GM04504 (cell line): ENCODE measurements around the gene LGALS9.
"Not testable (repeated sequence)": the region's sequence is repeated elsewhere in the genome, so short reads cannot be mapped to it uniquely, and the experiment has no call there.

ENCODE experiments used
- DNase-seq: peaks from one replicate; pipeline ENCODE4 v3.0.0-alpha.2; 2012; ENCODE audit warnings: low read depth

The LGALS9 gene

DNA sequence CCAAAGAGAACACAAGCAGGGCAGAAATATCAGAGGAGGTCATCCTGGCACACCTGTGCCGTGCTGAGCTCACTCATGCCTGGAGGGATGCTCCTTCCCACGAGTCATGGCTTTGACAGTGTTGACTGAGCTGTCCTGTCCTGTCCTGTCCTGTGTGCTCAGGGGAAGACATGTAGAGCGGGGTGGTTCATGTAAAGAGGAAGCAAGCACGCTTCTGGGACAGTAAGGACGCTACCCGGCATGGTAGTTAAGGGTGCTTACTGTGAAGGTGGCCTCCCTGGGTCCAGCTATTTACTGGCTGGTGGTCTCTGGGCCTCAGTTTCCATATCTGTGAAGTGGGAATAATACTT is 398 bp downstream of the LGALS9 start:
- no peak for DNase-seq

DNA sequence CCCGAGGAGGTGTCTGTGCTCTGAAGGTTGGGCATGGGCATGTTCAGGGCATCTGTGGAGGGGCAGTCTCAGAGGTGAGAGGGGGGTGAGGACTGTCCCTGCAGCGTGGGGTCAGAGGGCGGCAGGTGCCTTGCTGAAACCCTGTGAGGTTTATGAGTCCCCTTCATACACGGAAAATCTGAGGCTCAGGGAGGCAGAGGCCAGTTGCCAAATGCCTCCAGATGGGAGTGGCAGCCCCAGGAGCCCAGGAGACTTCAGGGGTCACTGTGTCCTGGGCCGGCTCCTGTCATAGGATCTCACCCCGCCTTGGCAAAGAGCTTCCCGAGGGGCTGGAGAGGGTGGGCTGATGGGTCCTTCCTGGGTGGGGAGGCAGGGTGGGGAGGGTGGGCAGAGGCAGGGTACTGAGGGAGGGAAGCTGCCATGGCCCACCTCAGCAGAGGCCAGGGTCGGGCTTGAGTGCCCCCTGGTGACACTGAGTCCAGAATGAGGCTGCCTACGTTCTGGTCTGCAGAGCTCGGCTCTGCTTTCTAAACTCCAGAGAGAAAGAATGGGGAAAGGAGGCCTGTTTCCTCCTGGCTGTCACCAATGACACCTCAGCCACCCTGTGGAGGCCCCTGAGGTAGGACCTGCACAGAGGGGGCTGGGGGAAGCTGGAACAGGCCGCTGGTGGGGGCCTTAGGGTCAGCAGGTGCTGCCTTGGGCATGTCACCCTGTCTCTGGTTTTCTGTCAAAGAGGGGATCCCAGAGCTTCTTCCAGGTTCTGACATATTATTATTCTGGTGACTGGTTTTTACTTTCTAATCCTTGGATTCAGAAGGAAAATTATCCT is 1.1 kb downstream of the LGALS9 start:
- no peak for DNase-seq

DNA sequence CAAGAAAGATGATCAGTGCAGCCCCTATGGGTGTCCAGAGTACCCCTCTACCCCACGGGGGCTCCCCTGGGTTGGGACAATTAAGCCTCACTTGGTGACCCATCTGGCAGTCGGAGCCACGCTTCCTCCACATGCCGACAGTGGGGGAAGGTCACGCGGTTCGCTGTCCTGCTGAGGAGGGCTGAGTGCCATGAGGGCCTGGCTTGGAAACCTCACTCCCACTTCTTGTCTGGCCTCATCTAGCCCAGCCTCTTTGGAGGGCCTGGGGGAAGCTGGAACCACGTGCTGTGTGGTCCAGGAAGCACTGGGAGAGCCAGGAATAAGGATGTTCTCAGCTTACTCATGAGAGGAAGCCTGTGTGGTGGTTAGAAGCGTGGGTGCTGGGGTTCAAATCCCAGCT is 1.8 kb downstream of the LGALS9 start:
- DNase-seq = peak; percentile 60

DNA sequence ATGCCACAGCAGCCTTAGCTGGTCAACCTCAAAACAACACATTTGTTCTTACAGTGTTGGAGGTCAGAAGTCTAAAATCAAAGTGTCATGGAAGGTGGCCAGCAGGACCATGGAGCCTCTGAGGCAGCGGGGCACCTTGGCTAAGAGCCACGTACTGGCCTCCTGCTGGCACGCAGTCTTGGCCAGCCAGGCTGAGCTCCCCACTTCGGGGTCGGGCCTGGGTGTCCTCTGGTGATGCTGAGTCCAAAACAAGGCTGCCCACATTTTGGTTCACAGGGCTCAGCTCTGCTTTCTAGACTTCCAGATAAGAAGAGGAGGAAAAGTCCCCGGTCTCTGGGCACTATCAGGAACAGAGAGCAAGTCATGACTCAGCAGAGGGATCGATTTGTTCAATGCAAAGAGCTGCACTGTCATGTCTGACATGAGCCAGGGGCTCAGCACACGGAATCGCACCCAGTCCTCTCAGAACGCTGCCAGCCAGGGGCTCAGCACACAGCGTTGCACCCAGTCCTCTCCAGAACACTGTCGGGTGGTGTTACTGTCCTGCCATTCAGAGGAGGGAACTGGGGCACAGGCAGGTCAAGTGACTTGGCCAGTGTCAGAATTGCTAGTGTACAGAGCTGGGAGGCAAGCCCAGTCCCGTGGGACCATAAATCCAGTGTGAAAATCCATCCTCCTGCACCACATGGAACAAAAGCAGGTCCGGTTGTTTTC is 2.5 kb downstream of the LGALS9 start:
- DNase-seq = no peak

DNA sequence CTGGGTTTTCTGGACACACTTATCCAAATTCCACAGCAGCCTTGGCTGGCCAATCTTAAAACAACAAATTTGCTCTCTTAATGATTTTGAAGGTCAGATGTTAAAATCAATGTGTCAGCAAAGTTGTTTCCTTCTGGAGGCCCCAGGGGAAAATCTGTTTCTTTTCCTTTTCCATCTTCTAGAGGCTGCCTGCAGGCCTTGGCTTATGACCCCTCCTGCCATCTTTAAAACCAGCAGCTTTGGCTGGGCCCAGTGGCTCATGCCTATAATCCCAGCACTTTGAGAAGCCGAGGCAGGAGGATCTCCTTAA is 3.0 kb downstream of the LGALS9 start:
- no peak for DNase-seq

DNA sequence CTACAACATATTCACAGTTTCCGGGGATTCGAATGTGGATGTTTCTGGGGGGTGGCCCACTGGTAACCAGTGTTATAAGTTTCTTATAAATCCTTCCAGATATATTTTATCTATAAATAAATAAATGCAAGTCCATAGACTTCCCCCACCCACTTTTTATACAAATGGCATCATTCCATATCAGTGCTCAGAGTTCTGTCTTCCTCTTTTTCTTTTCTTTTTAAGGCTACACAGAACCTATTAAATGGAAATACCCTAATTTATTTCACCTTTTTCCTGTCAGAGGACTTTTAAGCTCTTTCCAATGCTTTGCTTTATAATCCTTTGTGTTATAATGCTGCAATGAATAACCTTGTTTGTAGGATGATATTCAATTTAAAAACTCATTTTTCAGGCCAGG is 3.8 kb downstream of the LGALS9 start:
- no peak for DNase-seq

DNA sequence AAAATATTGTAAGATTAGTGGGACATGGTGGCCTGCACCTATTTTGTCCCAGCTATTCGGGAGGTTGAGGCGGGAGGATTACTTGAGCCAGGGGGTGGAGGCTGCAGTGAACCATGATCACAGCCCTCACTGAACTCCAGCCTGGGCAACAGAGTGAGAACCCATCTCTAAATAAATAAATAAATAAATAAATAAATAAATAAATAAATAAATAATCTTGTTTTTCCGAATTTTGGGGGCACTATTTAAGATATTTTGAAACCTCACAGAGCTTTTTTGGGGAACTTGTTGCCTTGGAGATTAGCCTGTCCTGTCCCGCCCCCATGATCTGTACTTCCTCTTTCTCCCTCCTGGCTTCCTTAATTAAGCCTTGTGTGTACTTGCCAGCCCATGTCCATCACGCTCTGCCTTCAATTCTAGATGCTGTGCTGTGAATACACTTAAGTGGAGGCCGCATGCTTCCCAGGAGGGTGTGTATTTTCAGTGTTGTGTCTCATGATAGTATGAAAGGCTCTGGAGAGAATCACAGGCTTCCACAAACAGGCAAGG is 4.4 kb downstream of the LGALS9 start:
- DNase-seq = no peak

DNA sequence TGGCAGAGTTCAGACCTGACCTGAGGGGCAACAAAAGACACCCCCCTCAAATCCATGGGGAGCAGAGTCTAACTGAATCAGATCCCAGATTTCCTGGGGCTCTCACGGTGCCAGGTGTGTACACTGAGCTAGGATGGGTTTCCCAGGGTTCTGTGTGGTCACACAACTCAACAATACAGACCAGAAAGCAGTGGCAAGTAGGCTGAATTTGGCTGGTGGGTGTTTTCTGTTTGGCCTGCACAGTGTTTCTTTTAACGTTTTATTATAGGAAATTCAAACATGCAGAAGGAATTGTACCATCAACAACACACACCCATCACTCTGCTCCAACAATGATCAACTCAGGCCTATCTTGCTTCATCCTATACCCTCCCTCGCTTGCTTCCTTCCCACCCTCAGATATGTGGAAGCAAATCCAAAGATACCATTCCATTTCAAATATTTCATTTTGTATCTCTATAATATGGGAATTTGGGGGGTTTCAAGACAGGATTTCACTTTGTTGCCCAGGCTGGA is 5.1 kb downstream of the LGALS9 start:
- not testable (repeated sequence) for DNase-seq

DNA sequence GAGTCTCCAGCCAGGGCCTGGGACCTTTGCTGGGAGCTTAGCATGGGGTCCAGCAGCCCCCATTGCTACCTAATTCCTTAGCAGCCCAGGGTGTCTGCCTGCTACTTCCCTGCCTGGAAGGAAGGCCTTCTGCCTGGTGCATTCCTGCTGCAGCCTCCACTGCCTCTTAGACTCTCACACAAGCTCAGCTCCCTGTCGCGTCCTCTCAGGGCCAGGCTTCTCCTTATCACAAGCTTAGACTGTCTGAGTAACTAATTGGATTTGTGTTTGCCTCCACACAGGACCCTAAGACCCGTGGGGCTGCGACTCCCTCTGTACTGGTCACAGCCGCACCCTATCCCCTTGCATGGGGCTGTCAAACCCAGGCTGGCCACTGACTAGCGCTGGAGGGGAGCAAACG is 6.8 kb downstream of the LGALS9 start:
- DNase-seq = not testable (repeated sequence)

DNA sequence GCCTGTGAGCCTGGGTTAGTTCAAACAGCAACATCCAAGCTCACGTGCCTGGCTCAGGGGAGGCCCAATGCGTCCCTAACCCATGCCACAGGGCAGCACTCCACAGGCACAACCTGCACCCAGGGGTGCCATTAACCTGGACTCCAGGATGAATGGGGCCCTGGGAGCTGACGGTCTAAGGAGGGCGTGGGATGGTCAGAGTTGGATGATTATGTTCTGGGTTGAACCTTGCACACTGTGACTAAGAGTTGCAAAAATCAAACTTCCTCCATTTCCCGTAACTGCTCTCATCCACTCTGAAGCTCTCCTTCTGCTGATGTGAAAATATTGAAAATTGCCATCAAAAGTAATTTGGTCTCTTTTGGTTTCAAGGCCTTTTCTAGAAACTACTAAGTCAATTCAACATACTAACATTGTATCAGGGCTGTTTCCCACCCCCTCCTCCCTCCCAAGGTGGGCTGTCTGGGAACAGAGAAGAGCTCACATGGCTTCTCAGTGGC is 7.5 kb downstream of the LGALS9 start:
- DNase-seq = not testable (repeated sequence)

DNA sequence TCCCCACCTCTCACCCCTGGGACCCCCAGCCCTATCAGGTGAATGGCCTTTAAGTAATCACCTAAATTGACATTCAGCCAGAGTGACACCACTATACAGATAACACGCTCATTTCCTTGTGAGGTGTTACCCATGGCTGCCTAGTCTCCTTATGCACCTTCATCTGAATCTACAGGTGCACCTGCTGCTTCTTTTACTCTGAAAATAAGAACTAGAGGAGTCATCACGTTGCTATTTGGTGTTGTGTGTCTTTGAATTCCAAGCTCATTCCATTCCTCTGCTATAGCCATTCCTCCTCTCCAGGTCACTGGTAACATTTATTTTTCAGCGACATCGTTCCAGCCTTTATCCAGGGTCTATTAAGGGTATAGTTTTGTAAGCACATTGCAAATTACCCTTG is 9.8 kb downstream of the LGALS9 start:
- DNase-seq = no peak

DNA sequence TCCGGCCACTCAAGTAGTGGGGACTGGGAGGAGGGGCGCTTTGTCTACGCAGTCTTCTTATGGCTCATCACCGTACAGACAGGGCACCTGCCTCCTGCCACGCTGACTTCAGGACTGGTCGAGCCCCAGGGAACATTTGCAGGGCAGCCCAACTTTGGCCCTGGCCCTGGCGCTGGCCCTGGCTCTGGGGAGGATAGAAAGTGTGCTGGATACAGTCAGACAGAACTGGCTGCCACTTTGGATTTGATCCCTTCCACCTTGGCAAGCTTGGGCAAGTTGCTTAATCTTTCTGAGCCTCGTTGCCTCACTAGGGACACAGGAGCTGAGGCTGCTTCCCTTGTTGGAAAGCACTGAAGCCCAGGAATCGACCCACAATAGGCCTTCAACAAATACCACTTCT is 13.6 kb downstream of the LGALS9 start:
- no peak for DNase-seq

DNA sequence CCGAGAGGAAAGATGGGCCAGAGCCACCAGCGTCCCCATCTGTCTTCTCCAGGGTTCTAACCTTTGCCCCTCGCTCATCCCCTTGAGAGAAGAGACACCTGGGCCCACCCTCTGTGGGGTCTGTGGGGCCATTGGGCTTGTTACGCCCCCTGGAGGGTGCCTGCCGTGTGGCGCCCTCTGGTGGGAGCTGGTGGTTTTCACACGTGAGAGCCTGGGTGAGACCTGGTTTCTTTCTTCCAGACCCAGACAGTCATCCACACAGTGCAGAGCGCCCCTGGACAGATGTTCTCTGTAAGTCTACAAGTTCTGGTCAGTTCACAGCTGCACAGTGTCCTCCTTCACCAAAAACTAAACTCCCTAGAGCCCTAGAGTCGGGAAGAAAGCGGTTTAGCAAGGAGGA is 14.6 kb downstream of the LGALS9 start:
- DNase-seq = not testable (repeated sequence)

DNA sequence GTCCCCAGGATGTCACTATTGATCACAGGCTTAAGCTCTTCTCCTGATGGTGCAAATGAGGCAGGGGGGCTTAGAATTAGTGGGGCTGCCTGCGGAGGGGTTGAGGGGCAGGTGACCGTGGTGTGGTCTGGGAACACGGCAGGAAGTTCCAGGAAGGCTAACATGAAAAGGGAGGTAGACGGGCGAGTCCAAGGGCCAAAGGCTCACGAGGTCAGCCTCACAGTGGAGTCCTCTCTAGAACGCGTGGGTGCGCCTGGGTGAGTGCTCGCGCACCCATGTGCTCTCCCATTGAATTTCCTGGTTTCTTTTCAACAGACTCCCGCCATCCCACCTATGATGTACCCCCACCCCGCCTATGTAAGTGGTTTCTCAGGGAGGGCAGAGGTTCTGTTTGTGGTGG is 15.2 kb downstream of the LGALS9 start:
- no peak for DNase-seq

DNA sequence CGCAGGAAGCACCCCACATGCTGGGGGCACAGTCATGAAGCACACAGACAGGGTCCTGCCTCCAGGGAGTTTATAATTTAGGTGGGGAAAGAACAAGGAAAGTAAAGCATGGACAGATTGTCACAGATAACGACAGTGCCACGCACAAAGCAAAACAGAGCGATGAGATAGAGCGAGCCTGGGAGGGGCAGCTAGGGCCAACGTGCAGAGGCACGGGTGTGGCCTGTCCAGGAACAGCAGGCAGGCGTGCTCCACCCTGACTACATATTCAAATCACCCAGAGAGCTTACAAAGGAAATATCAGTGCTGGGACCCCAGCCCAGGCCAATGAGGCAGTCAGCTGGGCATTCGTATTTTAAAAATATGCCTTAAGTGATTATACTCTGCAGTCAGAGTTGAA is 16.8 kb downstream of the LGALS9 start:
- no peak for DNase-seq

DNA sequence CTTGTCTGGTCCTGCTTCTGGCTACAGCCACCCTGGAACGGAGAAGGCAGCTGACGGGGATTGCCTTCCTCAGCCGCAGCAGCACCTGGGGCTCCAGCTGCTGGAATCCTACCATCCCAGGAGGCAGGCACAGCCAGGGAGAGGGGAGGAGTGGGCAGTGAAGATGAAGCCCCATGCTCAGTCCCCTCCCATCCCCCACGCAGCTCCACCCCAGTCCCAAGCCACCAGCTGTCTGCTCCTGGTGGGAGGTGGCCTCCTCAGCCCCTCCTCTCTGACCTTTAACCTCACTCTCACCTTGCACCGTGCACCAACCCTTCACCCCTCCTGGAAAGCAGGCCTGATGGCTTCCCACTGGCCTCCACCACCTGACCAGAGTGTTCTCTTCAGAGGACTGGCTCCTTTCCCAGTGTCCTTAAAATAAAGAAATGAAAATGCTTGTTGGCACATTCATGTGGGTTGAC is 18.2 kb downstream of the LGALS9 start:
- DNase-seq = not testable (repeated sequence)

DNA sequence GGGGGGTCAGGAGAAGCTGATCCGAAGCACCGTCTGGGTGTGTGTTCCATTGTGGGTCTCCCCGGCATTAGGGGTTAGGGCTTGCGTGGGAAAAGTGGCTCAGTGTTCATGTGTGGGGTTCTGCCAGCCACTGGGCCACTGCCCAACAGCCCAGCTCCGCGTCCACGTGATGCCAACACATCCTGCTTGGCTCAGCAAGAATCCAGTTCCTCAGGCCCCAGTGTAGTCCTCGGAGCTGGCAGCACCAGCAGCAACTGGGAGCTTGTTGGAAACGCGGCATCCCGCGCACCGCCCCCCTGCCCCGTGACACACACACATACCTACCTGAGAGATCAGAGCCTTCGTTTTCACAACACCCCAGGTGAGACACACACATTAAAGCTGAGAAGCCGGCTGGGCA is 18.9 kb downstream of the LGALS9 start:
- DNase-seq = no peak

DNA sequence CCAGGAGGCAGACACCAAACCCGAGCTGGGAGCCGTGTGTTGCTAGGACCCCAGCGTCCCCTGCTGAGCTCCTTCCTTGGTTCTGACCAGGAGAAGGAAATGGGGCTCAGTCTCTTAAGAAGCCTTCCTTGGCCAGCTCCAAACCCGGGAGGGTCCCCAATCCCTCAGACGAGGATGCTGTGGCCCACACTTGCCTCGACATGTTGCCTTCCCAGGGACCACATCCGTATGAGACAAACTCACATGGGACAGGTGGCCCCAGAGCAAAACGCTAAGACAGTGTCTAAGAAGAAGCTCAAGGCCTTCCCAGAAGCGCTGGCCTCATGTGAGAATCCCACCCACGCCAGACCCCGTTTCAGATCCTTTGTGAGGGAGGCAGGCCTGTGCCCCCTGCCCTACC is 19.8 kb downstream of the LGALS9 start:
- DNase-seq = no peak

DNA sequence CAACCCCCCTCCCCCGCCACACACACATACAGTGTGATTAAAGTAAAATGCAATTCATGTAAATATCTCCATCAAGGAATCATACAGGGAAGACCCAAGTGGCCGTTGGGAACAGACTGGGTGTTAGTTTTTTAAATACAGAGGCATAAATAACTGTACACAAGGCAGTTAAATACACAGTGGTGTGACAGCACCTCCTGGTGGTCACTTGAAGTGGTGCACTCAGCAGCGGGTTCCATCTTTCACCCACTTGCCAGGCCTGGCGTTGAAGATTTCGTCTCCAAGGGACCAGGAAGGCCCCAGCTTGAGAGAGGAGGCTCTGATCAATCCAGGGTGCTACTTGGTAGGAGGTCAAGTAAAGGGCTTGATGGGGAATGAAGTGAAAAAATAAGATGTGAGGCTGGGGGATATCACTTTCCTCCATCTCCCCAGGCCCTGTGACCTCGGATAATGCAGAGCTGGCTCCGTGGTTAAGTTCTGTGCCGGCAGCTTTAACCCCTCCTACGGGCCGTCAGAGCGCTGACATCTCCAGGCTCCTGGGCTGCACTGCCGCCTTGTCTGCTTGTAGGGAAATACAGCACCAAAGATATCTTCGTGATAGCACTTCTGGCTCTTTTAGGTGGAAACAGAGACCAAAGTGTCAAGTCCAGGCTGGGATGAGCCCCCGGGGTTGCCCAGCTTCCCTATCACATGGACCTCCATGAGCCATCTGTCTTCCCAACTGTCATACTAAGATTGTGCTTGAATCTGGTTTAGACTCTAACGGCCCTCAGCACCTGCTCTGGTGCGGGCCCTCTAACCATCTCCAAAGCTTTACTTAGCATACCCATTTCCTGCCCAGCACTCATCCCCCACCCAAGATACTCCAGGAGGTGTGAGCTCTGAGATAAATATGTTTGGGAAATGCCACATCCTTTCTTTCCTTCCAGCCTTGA is 20.7 kb downstream of the LGALS9 start:
- DNase-seq = no peak

DNA sequence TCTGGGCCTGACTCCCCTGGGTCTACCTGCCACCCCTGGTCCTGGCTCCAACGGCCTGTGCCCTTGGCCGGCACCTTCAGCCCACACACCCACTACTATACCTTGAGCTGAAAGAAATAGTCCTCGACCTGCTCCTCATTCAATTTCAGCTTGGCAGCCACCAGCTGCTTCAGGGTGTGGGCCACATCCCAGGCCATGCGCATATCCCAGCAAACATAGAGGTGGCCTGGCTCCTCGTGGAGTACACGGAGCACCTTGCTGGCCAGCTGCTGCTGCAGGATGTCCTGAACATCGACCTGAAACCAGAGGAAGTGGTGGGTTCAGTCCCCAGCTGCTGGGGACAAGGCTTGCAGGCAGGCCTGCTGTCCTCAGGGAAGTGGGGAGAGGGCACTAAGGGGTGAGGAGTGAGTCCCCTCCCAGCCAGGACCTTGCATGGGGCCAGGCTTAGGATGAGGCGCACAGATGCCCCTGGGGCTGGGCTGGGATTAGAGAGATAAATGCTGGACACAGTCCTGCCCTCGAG is 22.5 kb downstream of the LGALS9 start:
- DNase-seq = not testable (repeated sequence)

DNA sequence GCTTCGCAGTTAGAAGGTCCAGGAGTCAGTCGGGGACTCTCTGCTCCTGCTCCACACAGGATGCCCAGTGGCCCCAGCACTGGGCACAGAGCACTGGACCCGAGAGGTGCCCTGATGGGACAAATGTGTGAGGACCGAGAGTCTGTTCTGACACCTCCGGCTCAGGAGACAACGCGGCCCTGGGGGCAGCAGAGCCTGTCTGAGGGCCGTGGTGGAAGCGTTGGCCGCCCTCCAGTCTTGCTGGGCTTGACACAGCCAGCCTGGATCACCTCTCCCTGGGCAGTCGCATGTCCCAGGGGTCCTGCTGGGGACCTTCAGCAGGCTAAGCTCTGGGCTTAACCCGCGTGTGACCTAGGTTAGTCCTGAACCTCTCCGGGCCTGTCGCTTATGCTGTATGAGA is 23.1 kb downstream of the LGALS9 start:
- no peak for DNase-seq
